Left renal cortex interstitium (tissue), 4 donors: ENCODE measurements around the gene PKD2. TPM values are rescaled to one million over a fixed set of nuclear protein-coding genes. Genes with fewer than 3 reads are reported as not detected.
"Not testable (repeated sequence)": the region's sequence is repeated elsewhere in the genome, so short reads cannot be mapped to it uniquely, and the experiment has no call there.

Source experiments
- DNase-seq, 4 donors: peaks; one replicate each; pipeline ENCODE4 v3.0.0-alpha.2; 2013; ENCODE audit warnings: low read depth in 4 of 4, low spot score in 2 of 4, missing footprints in 1 of 4
- polyA plus RNA-seq, 4 donors: library from polyadenylated mRNA; unstranded; fragments of 120-200 nt; gene quantifications; one replicate each; pipeline ENCODE4 v1.2.1, GENCODE V29; 2013; ENCODE audit not compliant: insufficient read length in 4 of 4

Gene PKD2
- polyA plus RNA-seq, 4 donors: 62.9 to 87.2 (median 73.2) TPM

- peak in 1 of 4 donors; percentile 2 for DNase-seq
These were observed 100.1 kb downstream of the PKD2 start for GRCh38 chr4:88107406-88108107.

- not testable (repeated sequence) for DNase-seq
These were observed 100.7 kb downstream of the PKD2 start for GRCh38 chr4:88108108-88108465.

GRCh38 chr4:88108747-88109122 lies 101.3 kb downstream of the PKD2 start:
- DNase-seq: no peak

GRCh38 chr4:88109123-88109881 lies 101.9 kb downstream of the PKD2 start:
- no peak for DNase-seq

- no peak for DNase-seq
These were observed 103.4 kb downstream of the PKD2 start for GRCh38 chr4:88110826-88111225.

GRCh38 chr4:88112856-88113255 lies 105.4 kb downstream of the PKD2 start:
- DNase-seq: no peak

- no peak for DNase-seq
These were observed 108.2 kb downstream of the PKD2 start for GRCh38 chr4:88115587-88115986.

- DNase-seq: no peak
These were observed 112.5 kb downstream of the PKD2 start for GRCh38 chr4:88119943-88120342.

GRCh38 chr4:88122260-88122659 lies 114.8 kb downstream of the PKD2 start:
- not testable (repeated sequence) for DNase-seq

Other genes starting within 250 kb of the PKD2 start
- gene IBSP, start 208.1 kb upstream of the PKD2 start, polyA plus RNA-seq: not detected
- gene MEPE, start 174.7 kb upstream of the PKD2 start, polyA plus RNA-seq: not detected
- gene SPP1, start 31.9 kb upstream of the PKD2 start, polyA plus RNA-seq: 100 to 1,000 TPM; 104 to 285 (median 202) TPM
- 10 to 100 TPM in 1 of 4 donors, 1 to 10 TPM in 3; 5.4 to 11.4 (median 7.7) TPM for gene ABCG2, start 151.0 kb downstream of the PKD2 start, polyA plus RNA-seq